ENCODE data around the gene NRXN3.

GRCh38 chr14:78823516-78823915 lies 653.3 kb downstream of the NRXN3 start:
- no peak for TF ChIP-seq MAFK (IDR thresholded peaks at IDR 0.05; ENCODE audit: low read depth, low read length)
- TF ChIP-seq FOS (IDR thresholded peaks at IDR 0.05; ENCODE audit: low read depth, low read length) = no peak
- TF ChIP-seq CTCF (conservative IDR thresholded peaks at IDR 0.05; ENCODE audit: low read depth, low read length) = no peak
- no peak for TF ChIP-seq RFX5 (IDR thresholded peaks at IDR 0.05; ENCODE audit: low read depth, low read length)
- TF ChIP-seq SMC3 (IDR thresholded peaks at IDR 0.05; ENCODE audit: low read depth, low read length) = no peak
- no peak for TF ChIP-seq CEBPB (IDR thresholded peaks at IDR 0.05; ENCODE audit: low read depth, low read length)
- no peak for TF ChIP-seq RAD21 (IDR thresholded peaks at IDR 0.05; ENCODE audit: low read length)
- no peak for TF ChIP-seq POLR2A (IDR thresholded peaks at IDR 0.05; ENCODE audit: low read depth, low read length)
- TF ChIP-seq RCOR1 (IDR thresholded peaks at IDR 0.05; ENCODE audit: insufficient replicate concordance, low read length) = no peak
- TF ChIP-seq USF2 (IDR thresholded peaks at IDR 0.05; ENCODE audit: low read depth, low read length) = no peak
- no peak for TF ChIP-seq MAZ (IDR thresholded peaks at IDR 0.05; ENCODE audit: borderline replicate concordance, low read depth, low read length)

Data from IMR-90 (cell line).